HEK293 (cell line): ENCODE measurements around the gene METTL5.

Source experiments
- ATF2 ChIP-seq: fragments of 450-650 bp; formaldehyde crosslinking; IDR thresholded peaks from 2 replicates; pipeline ENCODE4 v1.5.1; 2016; ENCODE audit warnings: missing biosample characterization, missing genetic modification characterization, low read depth
- GLIS2 ChIP-seq: fragments of 450-650 bp; formaldehyde crosslinking; IDR thresholded peaks from 2 replicates; pipeline ENCODE4 v1.5.1; 2016; ENCODE audit warnings: missing biosample characterization, missing genetic modification characterization
- PRDM2 ChIP-seq: fragments of 450-650 bp; formaldehyde crosslinking; IDR thresholded peaks from 2 replicates; pipeline ENCODE4 v1.5.1; 2016; ENCODE audit warnings: missing biosample characterization, missing genetic modification characterization, borderline replicate concordance
- SP2 ChIP-seq: fragments of 450-650 bp; formaldehyde crosslinking; IDR thresholded peaks from 2 replicates; pipeline ENCODE4 v1.5.1; 2016; ENCODE audit warnings: missing biosample characterization, missing genetic modification characterization
- YY1 ChIP-seq: fragments of 450-650 bp; formaldehyde crosslinking; IDR thresholded peaks from 2 replicates; pipeline ENCODE4 v1.5.1; 2018; ENCODE audit warnings: missing biosample characterization, missing genetic modification characterization
- ZFP3 ChIP-seq: fragments of 450-650 bp; formaldehyde crosslinking; IDR thresholded peaks from 2 replicates; pipeline ENCODE4 v1.5.1; 2016; ENCODE audit warnings: low read depth, missing biosample characterization, missing genetic modification characterization
- ZFP69B ChIP-seq: fragments of 450-650 bp; formaldehyde crosslinking; IDR thresholded peaks from 2 replicates; pipeline ENCODE4 v1.5.1; 2016; ENCODE audit warnings: missing biosample characterization, missing genetic modification characterization
- ZIC2 ChIP-seq: fragments of 450-650 bp; formaldehyde crosslinking; IDR thresholded peaks from 2 replicates; pipeline ENCODE4 v1.5.1; 2016; ENCODE audit warnings: missing biosample characterization, missing genetic modification characterization
- ZNF140 ChIP-seq: fragments of 450-650 bp; formaldehyde crosslinking; IDR thresholded peaks from 2 replicates; pipeline ENCODE4 v1.5.1; 2016; ENCODE audit warnings: missing biosample characterization, missing genetic modification characterization
- ZNF2 ChIP-seq: fragments of 450-650 bp; formaldehyde crosslinking; IDR thresholded peaks from 2 replicates; pipeline ENCODE4 v1.5.1; 2016; ENCODE audit warnings: missing biosample characterization, missing genetic modification characterization
- ZNF37A ChIP-seq: fragments of 450-650 bp; IDR thresholded peaks from 2 replicates; pipeline ENCODE4 v1.5.1; 2018; ENCODE audit warnings: missing biosample characterization, missing genetic modification characterization
- ZNF398 ChIP-seq: fragments of 450-650 bp; formaldehyde crosslinking; IDR thresholded peaks from 2 replicates; pipeline ENCODE4 v1.5.1; 2017; ENCODE audit warnings: missing biosample characterization, missing genetic modification characterization
- ZNF433 ChIP-seq: fragments of 450-650 bp; formaldehyde crosslinking; IDR thresholded peaks from 2 replicates; pipeline ENCODE4 v1.5.1; 2016; ENCODE audit warnings: missing biosample characterization, missing genetic modification characterization, low read depth
- ZNF473 ChIP-seq: fragments of 450-650 bp; formaldehyde crosslinking; IDR thresholded peaks from 2 replicates; pipeline ENCODE4 v1.5.1; 2017; ENCODE audit warnings: missing biosample characterization, missing genetic modification characterization
- ZNF501 ChIP-seq: fragments of 450-650 bp; formaldehyde crosslinking; IDR thresholded peaks from 2 replicates; pipeline ENCODE4 v1.5.1; 2016; ENCODE audit warnings: missing biosample characterization, missing genetic modification characterization
- ZNF747 ChIP-seq: fragments of 450-650 bp; formaldehyde crosslinking; IDR thresholded peaks from 2 replicates; pipeline ENCODE4 v1.5.1; 2016; ENCODE audit warnings: missing biosample characterization, missing genetic modification characterization
- ZNF777 ChIP-seq: fragments of 450-650 bp; formaldehyde crosslinking; IDR thresholded peaks from 2 replicates; pipeline ENCODE4 v1.5.1; 2017; ENCODE audit warnings: missing biosample characterization, missing genetic modification characterization, borderline replicate concordance
- ZNF830 ChIP-seq: fragments of 450-650 bp; IDR thresholded peaks from 2 replicates; pipeline ENCODE4 v1.5.0; 2018; ENCODE audit warnings: missing biosample characterization, missing genetic modification characterization, low read depth, mild to moderate bottlenecking, moderate library complexity
- ZSCAN23 ChIP-seq: fragments of 450-650 bp; formaldehyde crosslinking; IDR thresholded peaks from 2 replicates; pipeline ENCODE4 v1.5.1; 2016; ENCODE audit warnings: missing biosample characterization, missing genetic modification characterization
- TF ChIP-seq, protein P1 (sequence below): fragments of 450-650 bp; formaldehyde crosslinking; IDR thresholded peaks from 2 replicates; pipeline ENCODE4 v1.5.1; 2017; ENCODE audit warnings: missing biosample characterization, missing genetic modification characterization
- TF ChIP-seq, protein P2 (sequence below): fragments of 450-650 bp; formaldehyde crosslinking; conservative IDR thresholded peaks from 2 replicates; pipeline ENCODE4 v1.5.1; 2016; ENCODE audit warnings: low read depth, missing biosample characterization, missing genetic modification characterization
- TF ChIP-seq, protein P3 (sequence below): fragments of 450-650 bp; formaldehyde crosslinking; IDR thresholded peaks from 2 replicates; pipeline ENCODE4 v1.5.1; 2016; ENCODE audit warnings: missing biosample characterization, missing genetic modification characterization

The METTL5 gene

DNA sequence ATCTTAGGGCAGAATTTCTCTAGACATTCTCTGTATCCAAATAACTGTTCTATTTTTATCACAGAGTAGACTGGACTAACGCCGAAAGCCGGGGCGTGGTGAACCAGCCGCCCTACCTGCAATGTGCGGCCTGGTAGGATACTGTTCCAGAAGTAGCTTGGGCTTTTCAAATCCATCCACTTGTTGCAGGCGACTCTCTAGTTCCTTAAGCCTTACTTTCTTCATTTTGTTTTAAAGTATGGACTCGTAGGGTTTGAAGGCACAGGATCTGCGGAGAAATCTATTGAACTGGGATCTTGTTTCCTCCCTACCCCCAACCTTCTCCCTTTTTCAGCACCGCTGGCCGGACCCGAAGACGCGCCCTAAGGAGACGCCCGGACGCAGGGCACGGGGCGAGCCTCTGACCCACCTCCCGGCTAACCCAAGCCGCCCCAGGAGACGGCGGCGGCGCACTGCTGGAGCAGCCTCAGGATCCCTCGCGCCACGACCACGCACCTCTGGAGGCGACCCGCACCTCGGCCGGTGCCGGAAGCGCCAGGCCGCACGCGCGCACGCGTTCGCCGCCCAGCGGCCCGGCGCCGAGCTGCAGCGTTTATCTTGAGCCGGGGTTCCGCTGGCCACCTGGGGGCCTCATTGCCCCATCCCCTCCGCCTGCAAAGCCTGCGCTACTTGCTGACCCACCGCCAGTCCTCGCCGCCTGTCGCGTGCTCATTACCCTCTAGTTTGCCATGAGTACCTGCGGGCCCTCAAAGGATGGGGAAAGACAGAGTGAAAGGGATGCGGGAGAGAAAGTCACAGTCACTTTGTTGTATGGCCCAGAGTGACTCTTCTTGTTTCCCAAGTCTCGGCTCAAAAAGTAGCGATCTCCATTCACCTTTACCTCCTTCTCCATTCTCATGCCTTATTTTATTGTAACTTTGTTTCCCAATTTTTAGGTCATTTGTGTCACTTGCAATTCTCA lies at the start of gene METTL5 (continued):
- TF ChIP-seq ATF2 (no peak), YY1 (tag by site-specific recombination) (no peak), ZNF777 (tag by site-specific recombination) (no peak), GLIS2 (tag by site-specific recombination) (no peak), ZIC2 (tag by site-specific recombination) (no peak), ZNF2 (tag by site-specific recombination) (no peak), ZFP3 (no peak), ZSCAN23 (no peak), ZFP69B (tag by site-specific recombination) (no peak), ZNF140 (tag by site-specific recombination) (no peak), ZNF37A (tag by site-specific recombination) (no peak), ZNF398 (tag by site-specific recombination) (no peak), ZNF830 (no peak), ZNF473 (no peak), ZNF501 (tag by site-specific recombination) (peak; percentile 87; the same call in 1 of the 2 replicates), ZNF747 (tag by site-specific recombination) (no peak), PRDM2 (tag by site-specific recombination) (no peak), SP2 (peak; percentile 41; the same call in 1 of the 2 replicates), ZNF433 (tag by site-specific recombination) (no peak)
- TF ChIP-seq, protein P1, sequence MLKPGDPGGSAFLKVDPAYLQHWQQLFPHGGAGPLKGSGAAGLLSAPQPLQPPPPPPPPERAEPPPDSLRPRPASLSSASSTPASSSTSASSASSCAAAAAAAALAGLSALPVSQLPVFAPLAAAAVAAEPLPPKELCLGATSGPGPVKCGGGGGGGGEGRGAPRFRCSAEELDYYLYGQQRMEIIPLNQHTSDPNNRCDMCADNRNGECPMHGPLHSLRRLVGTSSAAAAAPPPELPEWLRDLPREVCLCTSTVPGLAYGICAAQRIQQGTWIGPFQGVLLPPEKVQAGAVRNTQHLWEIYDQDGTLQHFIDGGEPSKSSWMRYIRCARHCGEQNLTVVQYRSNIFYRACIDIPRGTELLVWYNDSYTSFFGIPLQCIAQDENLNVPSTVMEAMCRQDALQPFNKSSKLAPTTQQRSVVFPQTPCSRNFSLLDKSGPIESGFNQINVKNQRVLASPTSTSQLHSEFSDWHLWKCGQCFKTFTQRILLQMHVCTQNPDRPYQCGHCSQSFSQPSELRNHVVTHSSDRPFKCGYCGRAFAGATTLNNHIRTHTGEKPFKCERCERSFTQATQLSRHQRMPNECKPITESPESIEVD: no peak
- TF ChIP-seq, protein P2, sequence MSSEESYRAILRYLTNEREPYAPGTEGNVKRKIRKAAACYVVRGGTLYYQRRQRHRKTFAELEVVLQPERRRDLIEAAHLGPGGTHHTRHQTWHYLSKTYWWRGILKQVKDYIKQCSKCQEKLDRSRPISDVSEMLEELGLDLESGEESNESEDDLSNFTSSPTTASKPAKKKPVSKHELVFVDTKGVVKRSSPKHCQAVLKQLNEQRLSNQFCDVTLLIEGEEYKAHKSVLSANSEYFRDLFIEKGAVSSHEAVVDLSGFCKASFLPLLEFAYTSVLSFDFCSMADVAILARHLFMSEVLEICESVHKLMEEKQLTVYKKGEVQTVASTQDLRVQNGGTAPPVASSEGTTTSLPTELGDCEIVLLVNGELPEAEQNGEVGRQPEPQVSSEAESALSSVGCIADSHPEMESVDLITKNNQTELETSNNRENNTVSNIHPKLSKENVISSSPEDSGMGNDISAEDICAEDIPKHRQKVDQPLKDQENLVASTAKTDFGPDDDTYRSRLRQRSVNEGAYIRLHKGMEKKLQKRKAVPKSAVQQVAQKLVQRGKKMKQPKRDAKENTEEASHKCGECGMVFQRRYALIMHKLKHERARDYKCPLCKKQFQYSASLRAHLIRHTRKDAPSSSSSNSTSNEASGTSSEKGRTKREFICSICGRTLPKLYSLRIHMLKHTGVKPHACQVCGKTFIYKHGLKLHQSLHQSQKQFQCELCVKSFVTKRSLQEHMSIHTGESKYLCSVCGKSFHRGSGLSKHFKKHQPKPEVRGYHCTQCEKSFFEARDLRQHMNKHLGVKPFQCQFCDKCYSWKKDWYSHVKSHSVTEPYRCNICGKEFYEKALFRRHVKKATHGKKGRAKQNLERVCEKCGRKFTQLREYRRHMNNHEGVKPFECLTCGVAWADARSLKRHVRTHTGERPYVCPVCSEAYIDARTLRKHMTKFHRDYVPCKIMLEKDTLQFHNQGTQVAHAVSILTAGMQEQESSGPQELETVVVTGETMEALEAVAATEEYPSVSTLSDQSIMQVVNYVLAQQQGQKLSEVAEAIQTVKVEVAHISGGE (tag by site-specific recombination): 0 out of 2 replicates have a peak, but pooled peaks have one; percentile 24
- TF ChIP-seq, protein P3, sequence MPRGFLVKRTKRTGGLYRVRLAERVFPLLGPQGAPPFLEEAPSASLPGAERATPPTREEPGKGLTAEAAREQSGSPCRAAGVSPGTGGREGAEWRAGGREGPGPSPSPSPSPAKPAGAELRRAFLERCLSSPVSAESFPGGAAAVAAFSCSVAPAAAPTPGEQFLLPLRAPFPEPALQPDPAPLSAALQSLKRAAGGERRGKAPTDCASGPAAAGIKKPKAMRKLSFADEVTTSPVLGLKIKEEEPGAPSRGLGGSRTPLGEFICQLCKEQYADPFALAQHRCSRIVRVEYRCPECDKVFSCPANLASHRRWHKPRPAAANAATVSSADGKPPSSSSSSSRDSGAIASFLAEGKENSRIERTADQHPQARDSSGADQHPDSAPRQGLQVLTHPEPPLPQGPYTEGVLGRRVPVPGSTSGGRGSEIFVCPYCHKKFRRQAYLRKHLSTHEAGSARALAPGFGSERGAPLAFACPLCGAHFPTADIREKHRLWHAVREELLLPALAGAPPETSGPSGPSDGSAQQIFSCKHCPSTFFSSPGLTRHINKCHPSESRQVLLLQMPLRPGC: no peak
